WTC11 (cell line): ENCODE measurements around the gene TOMM40L.
"Not testable (repeated sequence)": the region's sequence is repeated elsewhere in the genome, so short reads cannot be mapped to it uniquely, and the experiment has no call there.

ENCODE experiments used
- CTCF ChIP-seq: fragments of 200-600 bp; IDR thresholded peaks from 2 replicates; pipeline ENCODE4 v1.8.0; 2022; ENCODE audit warnings: antibody characterized with exemption
- RORB ChIP-seq: fragments of 250-450 bp; sonication (Bioruptor Pico); IDR thresholded peaks from 2 replicates; pipeline ENCODE4 v1.9.0; 2021; ENCODE audit warnings: mild to moderate bottlenecking
- USF2 ChIP-seq: sonication (generic); formaldehyde crosslinking; IDR thresholded peaks from 2 replicates; pipeline ENCODE4 v1.8.1; 2023; ENCODE audit warnings: mild to moderate bottlenecking, missing genetic modification reagents, moderate library complexity
- ZBTB43 ChIP-seq: sonication (generic); formaldehyde crosslinking; IDR thresholded peaks from 2 replicates; pipeline ENCODE4 v1.8.1; 2023; ENCODE audit warnings: mild to moderate bottlenecking, missing genetic modification reagents
- ZNF423 ChIP-seq: fragments of 250-450 bp; sonication (Bioruptor Pico); IDR thresholded peaks from 2 replicates; pipeline ENCODE4 v2.1.2; 2022; ENCODE audit warnings: mild to moderate bottlenecking, moderate library complexity

GRCh38 chr1:161250100-161250499, 24.2 kb downstream of the TOMM40L start:
- TF ChIP-seq ZBTB43; CTCF; USF2 (CRISPR knock-in tag); ZNF423 (CRISPR knock-in tag); RORB (CRISPR knock-in tag): not testable (repeated sequence)
